HG03060 (cell line): ENCODE results near the gene GAS6.

Source experiments
- ATAC-seq: cut with Tn5 transposase; IDR thresholded peaks from one replicate; pipeline ENCODE4 v1.9.1; 2021; ENCODE audit warnings: low read depth, moderate number of reproducible peaks; ENCODE audit not compliant: unreplicated experiment

Gene GAS6

GRCh38 chr13:113854238-113855011 is 9.5 kb downstream of the GAS6 start:
- ATAC-seq = no peak

- no peak for ATAC-seq
These were observed 10.2 kb downstream of the GAS6 start for GRCh38 chr13:113853518-113854237.

DNA sequence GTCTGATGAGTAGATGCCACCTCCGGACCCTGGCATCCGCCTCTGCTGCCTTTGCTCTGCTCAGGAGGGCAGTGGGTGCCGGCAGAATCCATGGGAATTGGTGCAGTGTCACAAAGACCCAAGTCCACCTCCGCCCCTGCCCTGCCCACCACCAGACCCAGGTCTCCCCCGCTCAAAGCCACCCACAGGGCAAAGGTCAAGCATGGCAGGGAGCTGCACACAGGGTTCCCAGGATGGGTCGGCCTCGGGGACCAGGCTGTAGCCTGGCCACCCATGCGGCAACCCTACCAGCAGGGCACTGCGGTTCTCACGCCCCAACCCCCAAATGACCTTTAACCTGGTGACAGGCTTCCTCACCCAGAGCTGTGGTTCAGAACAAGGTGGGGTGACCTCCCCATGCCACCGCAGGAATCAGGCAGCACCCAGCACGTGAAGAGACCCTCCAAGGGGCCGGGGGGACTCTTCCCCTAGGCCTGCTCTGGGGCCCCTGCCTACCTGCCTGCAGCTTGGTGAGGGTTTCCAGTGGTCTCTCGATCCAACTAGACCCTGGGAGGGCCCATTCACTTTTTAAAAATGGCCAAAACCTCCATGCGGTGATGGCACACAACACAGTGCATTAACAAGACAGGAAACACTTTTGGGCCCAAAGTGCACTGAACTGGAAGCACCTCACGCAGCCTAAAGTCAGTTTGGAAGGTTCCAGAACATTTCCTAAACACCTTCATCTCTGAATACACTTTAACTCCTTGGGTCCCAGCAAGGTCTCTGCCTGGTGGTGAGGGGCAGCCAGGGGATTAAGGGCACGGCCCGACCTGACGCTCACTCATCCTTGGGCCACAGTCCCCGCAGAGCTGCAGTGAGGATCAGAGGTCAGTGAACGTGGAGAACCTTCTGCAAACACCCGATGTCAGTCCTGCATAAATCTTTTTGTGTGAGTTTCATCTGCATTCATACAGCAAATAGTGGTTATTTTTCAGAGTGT is 11.0 kb downstream of the GAS6 start:
- ATAC-seq = no peak

- ATAC-seq = no peak
These were observed 11.9 kb downstream of the GAS6 start for GRCh38 chr13:113851826-113852535.

GRCh38 chr13:113851480-113851803 is 12.4 kb downstream of the GAS6 start:
- no peak for ATAC-seq

DNA sequence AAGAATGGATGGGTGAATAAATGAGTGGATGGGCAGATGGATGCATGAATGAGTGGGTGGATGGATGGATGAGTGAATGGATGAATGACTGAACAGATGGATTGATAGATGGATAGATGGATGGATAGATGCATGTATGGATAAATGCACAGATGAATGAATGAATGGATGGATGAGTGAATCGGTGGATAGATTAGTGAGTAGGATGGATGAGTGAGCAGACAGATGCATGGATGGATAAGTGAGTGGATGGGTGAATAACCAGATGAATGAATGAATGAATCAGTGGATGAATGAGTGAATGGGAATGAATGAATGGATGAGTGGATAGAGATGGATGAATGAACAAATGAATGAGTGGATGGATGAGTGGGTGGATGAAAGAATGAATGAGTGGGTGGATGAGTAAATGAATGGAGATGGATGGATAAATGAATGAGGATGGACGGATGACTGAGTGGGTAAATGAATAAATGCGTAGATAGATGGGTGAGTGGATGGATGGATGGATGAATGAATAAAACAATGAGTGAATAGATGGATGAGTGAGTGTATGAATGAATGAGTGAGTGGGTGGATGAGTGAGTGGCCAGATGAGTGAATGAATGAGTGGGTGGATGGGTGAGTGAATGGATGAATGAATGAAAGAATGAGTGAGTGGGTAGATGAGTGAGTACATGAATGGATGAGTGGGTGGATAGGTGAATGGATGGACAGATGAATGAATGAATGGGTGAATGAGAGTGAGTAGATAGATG is 13.0 kb downstream of the GAS6 start:
- ATAC-seq = no peak

GRCh38 chr13:113849981-113850721 is 13.7 kb downstream of the GAS6 start:
- no peak for ATAC-seq

DNA sequence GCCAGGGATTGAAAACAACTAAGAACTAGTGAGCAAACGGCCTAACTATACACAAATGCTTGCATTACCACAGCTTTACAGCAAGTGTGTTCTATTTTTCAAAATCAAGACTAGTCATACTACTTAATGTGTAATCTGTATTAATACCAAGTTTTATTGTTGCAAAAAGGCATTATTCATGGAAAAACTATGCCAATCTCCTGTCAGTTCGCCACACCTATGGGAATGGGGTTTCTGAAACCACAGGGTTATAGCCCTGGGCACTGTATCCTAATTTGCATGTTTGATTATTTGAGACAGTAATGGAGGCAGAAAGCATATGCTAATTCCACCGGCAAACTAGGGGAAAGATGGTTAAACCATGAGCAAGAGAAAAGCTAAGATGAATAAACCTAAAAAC is 14.3 kb downstream of the GAS6 start:
- ATAC-seq = no peak

- no peak for ATAC-seq
These were observed 15.2 kb downstream of the GAS6 start for GRCh38 chr13:113848431-113849260.

GRCh38 chr13:113848020-113848419 is 15.9 kb downstream of the GAS6 start:
- ATAC-seq = no peak

GRCh38 chr13:113846636-113847318 is 17.1 kb downstream of the GAS6 start:
- no peak for ATAC-seq

DNA sequence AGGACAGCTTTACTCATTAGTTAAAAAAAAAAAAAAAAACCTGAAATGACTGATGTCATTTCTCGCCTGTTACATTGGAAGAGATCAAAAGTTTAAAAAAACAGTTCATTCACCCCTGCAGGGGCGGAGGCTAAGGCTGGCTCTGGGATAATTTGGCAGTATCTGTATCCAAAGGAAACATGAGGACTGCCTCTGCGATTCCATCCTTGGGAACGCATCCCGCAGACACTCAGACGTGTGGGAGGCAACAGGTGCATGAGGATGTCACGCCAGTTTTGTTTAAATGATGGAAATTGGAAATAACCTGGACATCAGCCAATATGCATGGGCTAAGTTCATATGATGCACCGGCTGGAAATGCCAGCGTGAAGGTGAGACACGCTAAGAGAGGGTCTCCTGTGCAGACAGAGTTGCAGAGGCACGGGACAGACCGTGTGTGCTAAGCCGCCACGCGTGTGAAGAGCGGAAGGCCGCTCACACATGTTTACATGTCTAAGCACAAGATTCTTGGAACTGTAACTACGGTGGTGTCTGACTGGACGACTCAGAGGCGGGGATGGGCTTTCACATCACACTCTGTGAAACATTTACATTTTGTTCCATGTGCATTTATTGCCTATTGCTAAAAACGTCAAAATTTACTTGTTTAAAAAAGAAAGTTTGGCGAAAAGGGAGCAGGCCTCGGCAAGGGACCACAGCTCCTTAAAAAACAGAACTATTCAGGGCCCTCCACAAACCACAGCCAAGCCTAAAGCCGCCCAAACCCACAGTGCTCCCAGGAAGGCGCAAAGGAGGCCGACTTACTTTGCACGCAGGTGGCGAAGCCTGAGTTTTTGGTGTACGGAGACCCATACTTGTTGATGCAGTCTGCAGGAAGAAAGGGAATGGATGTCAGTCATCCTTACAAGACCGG is 17.9 kb downstream of the GAS6 start:
- no peak for ATAC-seq

DNA sequence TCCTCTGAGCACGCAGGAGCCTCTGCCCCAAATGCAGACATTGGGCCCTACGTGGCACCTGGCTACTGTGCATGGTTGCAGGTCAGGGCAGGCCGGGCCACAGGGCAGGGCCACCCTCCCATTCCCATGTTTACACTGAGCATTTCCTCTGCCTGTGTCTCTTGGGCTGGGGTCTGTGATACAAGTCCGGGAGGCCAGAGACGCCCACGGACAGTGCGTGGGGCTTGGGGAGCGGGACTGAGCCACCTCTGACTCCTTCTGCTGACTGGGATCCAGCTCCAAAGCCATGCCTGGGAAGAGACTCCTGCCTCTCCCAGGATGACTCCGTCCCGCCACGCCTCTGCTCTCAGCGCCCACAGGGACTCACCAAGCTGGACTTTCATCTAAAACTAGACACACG is 18.8 kb downstream of the GAS6 start:
- ATAC-seq = no peak

DNA sequence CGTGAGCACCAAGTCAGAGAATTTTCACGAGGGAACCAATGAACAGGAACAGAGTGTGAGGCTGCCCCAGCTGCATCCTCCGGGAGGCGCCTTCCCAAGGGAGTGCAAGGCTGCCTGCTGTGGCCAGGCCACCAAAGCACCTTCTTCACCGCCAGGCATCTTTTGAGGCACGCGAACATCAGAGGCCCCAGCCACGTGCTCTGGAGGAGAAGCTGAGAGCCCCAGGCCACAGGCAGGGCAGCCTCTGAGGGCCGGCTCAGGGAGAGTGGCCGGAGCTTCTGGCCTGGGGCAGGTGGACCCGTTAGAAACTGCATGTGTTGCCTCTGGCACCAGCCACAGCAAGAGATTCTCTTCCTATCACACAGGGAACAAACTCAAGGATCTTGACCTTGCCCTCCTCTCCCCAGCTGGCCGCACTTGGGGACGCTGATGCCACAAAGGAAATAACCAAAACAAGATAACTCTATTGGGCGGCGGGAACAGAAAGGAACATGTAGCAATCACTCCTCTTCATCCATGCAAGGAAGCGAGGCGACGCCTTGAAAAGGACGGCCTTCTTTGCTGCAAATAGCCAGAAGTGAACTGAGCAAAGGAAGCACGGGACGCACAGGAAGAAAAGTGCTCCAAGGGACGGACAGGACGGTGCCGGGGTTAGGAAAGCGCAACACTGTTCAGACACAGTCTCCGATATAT is 19.9 kb downstream of the GAS6 start:
- no peak for ATAC-seq

DNA sequence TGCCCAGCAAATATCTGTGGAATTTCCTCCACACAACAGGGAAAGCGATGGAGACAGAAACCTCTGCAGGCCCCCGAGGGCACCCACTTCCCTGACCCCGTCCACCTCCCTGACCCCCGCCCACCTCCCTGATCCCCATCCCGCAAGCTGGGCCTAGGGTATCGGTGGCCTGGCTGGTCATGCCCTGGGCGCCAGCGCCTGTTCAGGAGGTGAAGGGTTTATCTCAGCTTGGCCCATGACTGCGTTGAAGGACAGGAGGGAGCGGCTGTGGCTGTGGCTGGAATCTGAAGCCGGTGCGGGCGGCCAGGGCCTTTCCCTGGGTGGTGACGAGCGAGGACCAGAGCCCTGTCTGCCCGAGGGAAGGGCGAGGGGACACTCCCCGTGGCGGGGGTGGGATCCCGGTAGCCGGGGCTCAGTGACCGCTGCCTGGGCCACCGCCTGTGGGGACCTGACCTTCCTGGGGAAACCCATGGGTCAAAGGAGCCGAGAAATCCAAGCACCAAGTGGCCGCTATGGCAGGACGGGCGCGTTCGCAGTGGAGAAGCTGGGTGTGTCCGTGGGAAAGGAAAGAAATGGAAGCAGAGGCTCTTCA is 20.7 kb downstream of the GAS6 start:
- no peak for ATAC-seq
